CD4-positive, alpha-beta T cell (primary cell): ENCODE data around the gene IFNL4. TPM values are rescaled to one million over a fixed set of nuclear protein-coding genes. Genes with fewer than 3 reads are reported as not detected.

Experiments
- ATAC-seq: fragments of 200-7000 bp; cut with Tn5 transposase; one replicate; pipeline ENCODE4 v1.10.0; 2022; ENCODE audit warnings: mild to moderate bottlenecking; ENCODE audit not compliant: poor library complexity
- CTCF ChIA-PET: fragments of 350-600 bp; sonication (Branson Sonifier 250); formaldehyde crosslinking; loops from one replicate; lab custom pipeline; 2021; ENCODE audit warnings: antibody characterized with exemption, inconsistent platforms; lab: Charles Lee
- POLR2A ChIA-PET: fragments of 350-600 bp; sonication (Branson Sonifier 250); formaldehyde crosslinking; loops from one replicate; lab custom pipeline; 2021; ENCODE audit warnings: antibody characterized with exemption, inconsistent platforms; lab: Charles Lee
- DNase-seq, 14 experiments: peaks; one replicate each; pipeline ENCODE4 v3.0.0-alpha.2; 2013 to 2020; ENCODE audit warnings: mixed read lengths in 2 of 14
- H3K27ac ChIP-seq, 2 donors: one replicate each; pipeline versions ENCODE4 v1.5.1 to v1.7.0; 2013; ENCODE audit warnings: low read length in 2 of 2, low read depth in 1 of 2, mild to moderate bottlenecking in 1 of 2
- H3K27me3 ChIP-seq, 2 experiments: 1 replicate in 1 of 2; 2 replicates in 1 of 2; pipeline versions ENCODE4 v1.6.1 to v1.7.0; 2013; ENCODE audit warnings: low read length in 2 of 2, control low read depth in 1 of 2, mild to moderate bottlenecking in 1 of 2, moderate library complexity in 1 of 2; ENCODE audit not compliant: insufficient read depth in 2 of 2, control insufficient read depth in 1 of 2
- H3K36me3 ChIP-seq: one replicate; pipeline ENCODE4 v1.6.1; 2013; ENCODE audit warnings: low read length, control low read depth; ENCODE audit not compliant: insufficient read depth
- H3K4me1 ChIP-seq: one replicate; pipeline ENCODE4 v1.6.1; 2013; ENCODE audit warnings: low read length, control low read depth; ENCODE audit not compliant: insufficient read depth
- H3K4me3 ChIP-seq: one replicate; pipeline ENCODE4 v1.5.1; 2013; ENCODE audit warnings: mild to moderate bottlenecking, low read length, moderate library complexity
- H3K9me3 ChIP-seq, 2 experiments: 1 replicate in 1 of 2; 2 replicates in 1 of 2; pipeline versions ENCODE4 v1.6.1 to v1.7.0; 2013; ENCODE audit warnings: low read length in 2 of 2, mild to moderate bottlenecking in 2 of 2, control low read depth in 1 of 2, moderate library complexity in 1 of 2; ENCODE audit not compliant: control insufficient read depth in 1 of 2, insufficient read depth in 1 of 2
- H3K27ac Mint-ChIP-seq: one replicate; pipeline ENCODE4 v1.8.0; 2020; ENCODE audit warnings: mixed read lengths
- H3K27me3 Mint-ChIP-seq: one replicate; pipeline ENCODE4 v1.8.0; 2021; ENCODE audit warnings: mixed read lengths
- H3K36me3 Mint-ChIP-seq: one replicate; pipeline ENCODE4 v1.8.0; 2021; ENCODE audit warnings: low read depth, mixed read lengths
- H3K4me1 Mint-ChIP-seq: one replicate; pipeline ENCODE4 v1.8.0; 2021; ENCODE audit warnings: low read depth, mixed read lengths
- H3K4me3 Mint-ChIP-seq: one replicate; pipeline ENCODE4 v1.8.0; 2020; ENCODE audit warnings: mild to moderate bottlenecking, mixed read lengths
- H3K9me3 Mint-ChIP-seq: one replicate; pipeline ENCODE4 v1.8.0; 2020; ENCODE audit warnings: mixed read lengths
- intact Hi-C, 2 experiments: fragments of 100-400 bp; cut with DNase I in 1 of 2; cut with micrococcal nuclease in 1 of 2; formaldehyde crosslinking; loops; one replicate each; pipeline versions ENCODE4 v1.15.1 to v1.9.0; 2023 to 2025; cut with DNase I, micrococcal nuclease
- total RNA-seq, 174 experiments: library from RNA in 2 of 174; stranded (reverse) in 2 of 174; gene quantifications; one replicate each; pipeline ENCODE4 v1.2.3 and lab custom pipeline; 2021 to 2026
- TF ChIP-seq, protein P1 (sequence below): fragments of 200-600 bp; IDR thresholded peaks from one replicate; pipeline ENCODE4 v1.8.0; 2022; ENCODE audit warnings: antibody characterized with exemption, mild to moderate bottlenecking

The IFNL4 gene
- total RNA-seq, 2 experiments from 2014 or later, result not detected

DNA sequence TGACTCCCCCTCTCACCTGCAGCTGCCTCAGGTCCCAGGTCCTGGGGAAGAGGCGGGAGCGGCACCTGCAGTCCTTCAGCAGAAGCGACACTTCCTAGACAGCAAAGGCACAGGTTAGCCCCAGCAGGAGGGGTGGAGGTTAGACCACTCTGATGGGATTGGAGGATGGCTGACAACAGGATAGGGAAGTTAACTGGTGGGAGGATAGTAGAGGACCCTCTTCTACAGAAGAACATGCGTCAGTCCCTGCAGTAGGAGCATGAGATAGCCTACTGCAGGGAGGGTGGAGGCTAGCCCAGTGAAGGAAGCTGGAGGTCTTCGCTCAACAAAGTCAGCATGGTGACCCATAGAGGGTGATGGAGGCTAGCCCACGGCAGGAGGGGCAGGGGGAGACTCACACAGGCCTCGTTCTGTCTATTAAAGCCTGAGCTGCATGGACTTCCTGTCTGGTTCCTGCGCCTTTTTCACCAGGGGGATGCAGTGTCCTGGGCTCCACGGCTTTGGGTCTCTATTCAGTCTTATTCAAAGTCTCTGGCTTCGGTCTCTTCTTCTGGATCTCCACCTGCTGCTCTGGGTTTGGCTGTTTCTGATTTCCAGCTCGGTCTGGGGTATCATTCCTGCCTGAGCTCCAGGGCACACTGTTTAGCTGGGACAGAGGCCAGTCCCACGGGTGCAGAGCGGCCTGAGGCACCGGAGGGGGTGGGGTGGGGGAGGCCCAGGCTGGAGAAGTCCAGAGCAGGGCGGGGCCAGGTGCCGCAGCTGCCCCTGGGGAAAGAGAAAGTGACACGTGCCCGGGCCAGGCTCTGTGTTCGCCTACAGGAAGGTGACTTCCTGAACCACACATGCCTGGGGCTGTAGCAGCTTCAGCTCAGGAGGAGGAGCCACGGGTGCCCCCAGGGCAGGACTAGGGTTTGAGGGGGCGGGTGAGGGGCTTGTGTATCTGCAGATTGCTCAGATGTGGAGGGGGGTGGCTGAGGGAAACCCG lies 11.2 kb downstream of the IFNL4 start:
- H3K9me3 ChIP-seq, result no peaks in the 10 kb centered on the region
- H3K36me3 ChIP-seq, result no peaks in the 10 kb centered on the region
- peak overlapping the region in 1 of 2 donors; percentile 33 for H3K27ac ChIP-seq
- intact Hi-C loops, result no loop called here
- ATAC-seq, result peak; percentile 70
- POLR2A ChIA-PET, result interaction anchor here (1.0 to 1.2 kb wide), 3 partner anchors 10 to 208 kb away, joined by 3 read pairs; partner anchors contain the start of gene SUPT5H
- no peaks in the 10 kb centered on the region for H3K9me3 Mint-ChIP-seq
- CTCF ChIA-PET, result interaction anchor here (0.6 kb wide), 1 partner anchor 718 kb away, joined by 3 read pairs; no protein-coding TSS in a partner anchor
- DNase-seq, result peak in 12 of 14 experiments; percentile 4 to 67 (median 39)
- peaks cover 27% of the 10 kb centered on the region for H3K4me1 ChIP-seq
- no peaks in the 10 kb centered on the region for H3K27me3 ChIP-seq
- H3K36me3 Mint-ChIP-seq, result no peaks in the 10 kb centered on the region
- H3K4me3 ChIP-seq, result peak overlapping the region; percentile 37
- peak overlapping the region; percentile 73 for H3K27ac Mint-ChIP-seq
- TF ChIP-seq, protein P1, sequence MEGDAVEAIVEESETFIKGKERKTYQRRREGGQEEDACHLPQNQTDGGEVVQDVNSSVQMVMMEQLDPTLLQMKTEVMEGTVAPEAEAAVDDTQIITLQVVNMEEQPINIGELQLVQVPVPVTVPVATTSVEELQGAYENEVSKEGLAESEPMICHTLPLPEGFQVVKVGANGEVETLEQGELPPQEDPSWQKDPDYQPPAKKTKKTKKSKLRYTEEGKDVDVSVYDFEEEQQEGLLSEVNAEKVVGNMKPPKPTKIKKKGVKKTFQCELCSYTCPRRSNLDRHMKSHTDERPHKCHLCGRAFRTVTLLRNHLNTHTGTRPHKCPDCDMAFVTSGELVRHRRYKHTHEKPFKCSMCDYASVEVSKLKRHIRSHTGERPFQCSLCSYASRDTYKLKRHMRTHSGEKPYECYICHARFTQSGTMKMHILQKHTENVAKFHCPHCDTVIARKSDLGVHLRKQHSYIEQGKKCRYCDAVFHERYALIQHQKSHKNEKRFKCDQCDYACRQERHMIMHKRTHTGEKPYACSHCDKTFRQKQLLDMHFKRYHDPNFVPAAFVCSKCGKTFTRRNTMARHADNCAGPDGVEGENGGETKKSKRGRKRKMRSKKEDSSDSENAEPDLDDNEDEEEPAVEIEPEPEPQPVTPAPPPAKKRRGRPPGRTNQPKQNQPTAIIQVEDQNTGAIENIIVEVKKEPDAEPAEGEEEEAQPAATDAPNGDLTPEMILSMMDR, result no peak
- H3K4me3 Mint-ChIP-seq, result peak overlapping the region; percentile 76
- peaks cover 28% of the 10 kb centered on the region for H3K4me1 Mint-ChIP-seq
- H3K27me3 Mint-ChIP-seq, result no peaks in the 10 kb centered on the region

DNA sequence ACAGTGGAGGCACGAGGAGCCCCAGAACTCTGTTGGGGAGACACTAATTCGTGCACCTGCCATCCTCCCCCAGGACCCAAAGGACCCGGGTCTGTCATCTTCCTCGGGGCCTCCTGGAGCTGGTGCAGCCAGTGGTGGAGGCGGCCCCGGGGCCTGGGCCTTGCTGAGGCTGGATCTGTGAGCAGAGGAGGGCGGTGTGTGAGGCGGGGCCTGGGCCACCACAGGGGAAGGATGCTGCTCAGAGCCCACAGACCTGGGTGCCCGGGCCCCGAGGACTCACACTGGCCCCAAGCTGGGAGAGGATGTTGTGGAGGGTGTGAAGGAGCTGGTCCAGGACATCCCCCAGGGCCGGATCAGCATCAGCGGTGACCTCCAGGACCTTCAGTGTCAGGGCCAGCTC lies 12.1 kb downstream of the IFNL4 start:
- Histone ChIP-seq H3K36me3 (no peaks in the 10 kb centered on the region), H3K9me3 (no peaks in the 10 kb centered on the region), H3K27me3 (no peaks in the 10 kb centered on the region), H3K4me3 (no peak overlapping the region), H3K27ac (no peak overlapping the region), H3K4me1 (peaks cover 27% of the 10 kb centered on the region)
- peaks cover 28% of the 10 kb centered on the region for H3K4me1 Mint-ChIP-seq
- H3K4me3 Mint-ChIP-seq, result no peak overlapping the region
- H3K27ac Mint-ChIP-seq, result peak overlapping the region; percentile 73
- TF ChIP-seq, protein P1, result no peak
- peak in 5 of 14 experiments; percentile 11 to 63 (median 28) for DNase-seq
- H3K9me3 Mint-ChIP-seq, result no peaks in the 10 kb centered on the region
- no peaks in the 10 kb centered on the region for H3K27me3 Mint-ChIP-seq
- intact Hi-C loops, result no loop called here
- ChIA-PET CTCF (interaction anchor here (1.1 kb wide), 1 partner anchor 58 kb away, joined by 3 read pairs; no protein-coding TSS in a partner anchor), POLR2A (no interaction called here)
- H3K36me3 Mint-ChIP-seq, result no peaks in the 10 kb centered on the region
- ATAC-seq, result peak; percentile 62

DNA sequence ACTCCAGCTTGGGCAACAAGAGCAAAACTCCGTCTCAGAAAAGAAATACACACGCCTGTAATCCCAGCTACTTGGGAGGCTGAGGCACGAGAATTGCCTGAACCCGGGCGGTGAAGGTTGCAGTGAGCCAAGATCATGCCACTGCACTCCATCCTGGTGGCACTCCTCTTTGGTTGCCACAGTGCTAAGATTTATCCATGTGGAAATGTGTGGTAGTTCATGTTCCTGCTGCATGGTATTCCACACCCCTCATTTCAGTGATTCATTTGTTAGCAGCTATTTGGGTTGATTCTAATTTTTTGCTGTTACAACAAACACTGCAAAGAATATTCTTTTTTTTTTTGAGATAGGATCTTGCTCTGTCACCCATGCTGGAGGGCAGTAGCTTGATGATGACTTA lies 15.9 kb downstream of the IFNL4 start:
- intact Hi-C loops, result no loop called here
- Mint-ChIP-seq H3K27me3 (no peaks in the 10 kb centered on the region), H3K9me3 (no peaks in the 10 kb centered on the region), H3K4me3 (no peak overlapping the region), H3K36me3 (no peaks in the 10 kb centered on the region), H3K4me1 (peaks cover 16% of the 10 kb centered on the region), H3K27ac (no peak overlapping the region)
- CTCF ChIA-PET, result no interaction called here
- POLR2A ChIA-PET, result no interaction called here
- ATAC-seq (no peak), DNase-seq (no peak)
- no peak overlapping the region for H3K4me3 ChIP-seq
- peaks cover 0 to 4% of the 10 kb centered on the region in 2 experiments for H3K9me3 ChIP-seq
- H3K4me1 ChIP-seq, result peaks cover 17% of the 10 kb centered on the region
- H3K36me3 ChIP-seq, result no peaks in the 10 kb centered on the region
- TF ChIP-seq, protein P1, result no peak
- H3K27ac ChIP-seq, result no peak overlapping the region
- H3K27me3 ChIP-seq, result no peaks in the 10 kb centered on the region
